Stimulated activated memory B cell treated with anti-CD40 and anti-IgM and Interleukin-4, amounts not matched to agents 10 μg/mL and 1 μg/mL and 100 μg/mL, for 72 hours (primary cell): Measurements from ENCODE around the gene CXCL12.

Source experiments
- ATAC-seq: fragments of 150-1000 bp; cut with Tn5 transposase; 2 replicates; pipeline ENCODE4 v1.10.0; 2021
- H3K27ac Mint-ChIP-seq: one replicate; pipeline ENCODE4 v1.8.0; 2022; ENCODE audit warnings: mild to moderate bottlenecking, mixed read lengths
- H3K27me3 Mint-ChIP-seq: one replicate; pipeline ENCODE4 v1.8.0; 2022; ENCODE audit warnings: mixed read lengths
- H3K36me3 Mint-ChIP-seq: one replicate; pipeline ENCODE4 v1.8.0; 2022; ENCODE audit warnings: mixed read lengths
- H3K4me1 Mint-ChIP-seq: one replicate; pipeline ENCODE4 v1.8.0; 2022; ENCODE audit warnings: mixed read lengths
- H3K4me3 Mint-ChIP-seq: one replicate; pipeline ENCODE4 v1.8.0; 2022; ENCODE audit warnings: mild to moderate bottlenecking, moderate library complexity, mixed read lengths
- H3K9me3 Mint-ChIP-seq: one replicate; pipeline ENCODE4 v1.8.0; 2022; ENCODE audit warnings: mixed read lengths

The CXCL12 gene

GRCh38 chr10:44364566-44364965 is 20.3 kb downstream of the CXCL12 start:
- Mint-ChIP-seq H3K27me3 (no peaks in the 10 kb centered on the region), H3K4me1 (no peaks in the 10 kb centered on the region), H3K27ac (no peak overlapping the region), H3K4me3 (no peak overlapping the region), H3K36me3 (no peaks in the 10 kb centered on the region), H3K9me3 (no peaks in the 10 kb centered on the region)
- ATAC-seq, result no peak

- Mint-ChIP-seq H3K9me3 (no peaks in the 10 kb centered on the region), H3K27ac (no peak overlapping the region), H3K4me1 (no peaks in the 10 kb centered on the region), H3K27me3 (no peaks in the 10 kb centered on the region), H3K36me3 (no peaks in the 10 kb centered on the region), H3K4me3 (no peak overlapping the region)
- no peak for ATAC-seq
Observed at GRCh38 chr10:44363716-44364115, 21.2 kb downstream of the CXCL12 start.

- Mint-ChIP-seq H3K4me3 (no peak overlapping the region), H3K9me3 (no peaks in the 10 kb centered on the region)
Observed at GRCh38 chr10:44362866-44363711, 21.8 kb downstream of the CXCL12 start.

GRCh38 chr10:44361109-44361508 is 23.8 kb downstream of the CXCL12 start:
- no peaks in the 10 kb centered on the region for H3K36me3 Mint-ChIP-seq
- H3K27me3 Mint-ChIP-seq, result peaks cover 8% of the 10 kb centered on the region
- no peaks in the 10 kb centered on the region for H3K4me1 Mint-ChIP-seq
- ATAC-seq, result no peak
- H3K4me3 Mint-ChIP-seq, result no peak overlapping the region
- no peak overlapping the region for H3K27ac Mint-ChIP-seq
- no peaks in the 10 kb centered on the region for H3K9me3 Mint-ChIP-seq

More at GRCh38 chr10:44362866-44363711, 21.8 kb downstream of the CXCL12 start:
- no peak for ATAC-seq
- Mint-ChIP-seq H3K36me3 (no peaks in the 10 kb centered on the region), H3K4me1 (no peaks in the 10 kb centered on the region), H3K27ac (no peak overlapping the region), H3K27me3 (peaks cover 4% of the 10 kb centered on the region)

DNA sequence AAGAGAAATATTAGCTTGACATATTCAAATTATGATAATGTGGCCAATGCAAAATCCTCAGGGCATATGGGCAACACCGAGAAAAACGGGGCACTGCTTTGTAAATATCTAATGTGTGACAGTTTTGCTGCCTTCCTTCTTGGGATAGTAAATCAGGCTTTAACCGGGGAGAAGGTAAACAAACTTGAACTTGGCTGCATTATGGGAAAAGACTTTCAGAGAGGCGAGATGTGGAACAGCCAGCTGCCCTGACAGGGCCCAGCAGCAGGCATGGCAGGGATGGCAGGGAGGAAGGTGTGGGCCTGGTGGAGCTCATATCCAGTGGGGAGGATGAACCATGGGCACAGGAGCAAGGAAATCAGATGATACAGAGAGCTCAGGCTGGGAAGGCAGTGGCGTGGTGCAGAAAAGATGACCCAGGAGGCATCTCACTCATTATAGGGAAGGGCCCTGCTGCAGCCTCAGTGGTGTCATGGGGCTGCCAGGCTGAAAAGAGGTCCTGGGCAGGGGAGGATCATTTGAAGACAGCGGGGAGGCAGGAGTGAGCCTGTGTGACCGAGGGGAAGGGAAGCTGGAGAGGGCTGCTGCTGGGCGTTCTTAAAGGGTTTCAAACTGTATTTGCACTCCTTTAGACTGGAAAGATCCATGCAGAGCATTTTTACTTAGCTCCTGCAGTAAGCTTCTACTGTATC is 26.7 kb downstream of the CXCL12 start:
- peaks cover 8% of the 10 kb centered on the region for H3K27me3 Mint-ChIP-seq
- H3K9me3 Mint-ChIP-seq, result no peaks in the 10 kb centered on the region
- no peak overlapping the region for H3K4me3 Mint-ChIP-seq
- H3K4me1 Mint-ChIP-seq, result no peaks in the 10 kb centered on the region
- H3K36me3 Mint-ChIP-seq, result no peaks in the 10 kb centered on the region
- no peak for ATAC-seq
- H3K27ac Mint-ChIP-seq, result no peak overlapping the region

DNA sequence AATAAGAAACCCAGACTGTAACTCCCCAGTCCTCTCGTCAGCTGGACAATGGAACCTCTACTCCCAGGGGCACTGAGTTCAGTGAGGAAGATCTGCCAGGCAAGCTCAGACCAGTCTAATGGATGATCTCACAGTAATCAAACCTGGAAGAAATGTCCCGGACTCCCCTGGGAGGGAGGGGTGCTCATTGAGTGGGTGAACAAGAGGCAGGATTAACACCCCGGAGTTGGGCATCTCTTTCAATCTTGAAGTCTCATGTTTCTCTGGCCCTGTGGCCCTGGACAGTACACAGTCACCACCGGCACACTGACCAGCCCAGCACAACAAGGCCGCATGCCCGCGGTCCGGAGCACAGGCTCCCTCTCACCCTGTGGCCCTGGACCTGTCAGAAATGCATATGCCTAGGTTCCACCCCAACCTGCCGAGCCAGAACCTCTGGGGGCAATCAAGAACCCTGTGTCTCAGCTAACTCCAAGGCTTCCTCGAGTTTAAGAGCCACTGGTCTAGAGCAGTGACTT is 27.8 kb downstream of the CXCL12 start:
- no peak for ATAC-seq
- no peaks in the 10 kb centered on the region for H3K4me1 Mint-ChIP-seq
- H3K9me3 Mint-ChIP-seq, result no peaks in the 10 kb centered on the region
- H3K27ac Mint-ChIP-seq, result no peak overlapping the region
- peaks cover 20% of the 10 kb centered on the region for H3K27me3 Mint-ChIP-seq
- no peak overlapping the region for H3K4me3 Mint-ChIP-seq
- H3K36me3 Mint-ChIP-seq, result no peaks in the 10 kb centered on the region

GRCh38 chr10:44356139-44357022 is 28.5 kb downstream of the CXCL12 start:
- Mint-ChIP-seq H3K9me3 (no peaks in the 10 kb centered on the region), H3K4me1 (no peaks in the 10 kb centered on the region), H3K36me3 (no peaks in the 10 kb centered on the region), H3K27me3 (peaks cover 23% of the 10 kb centered on the region), H3K4me3 (no peak overlapping the region), H3K27ac (no peak overlapping the region)
- no peak for ATAC-seq

DNA sequence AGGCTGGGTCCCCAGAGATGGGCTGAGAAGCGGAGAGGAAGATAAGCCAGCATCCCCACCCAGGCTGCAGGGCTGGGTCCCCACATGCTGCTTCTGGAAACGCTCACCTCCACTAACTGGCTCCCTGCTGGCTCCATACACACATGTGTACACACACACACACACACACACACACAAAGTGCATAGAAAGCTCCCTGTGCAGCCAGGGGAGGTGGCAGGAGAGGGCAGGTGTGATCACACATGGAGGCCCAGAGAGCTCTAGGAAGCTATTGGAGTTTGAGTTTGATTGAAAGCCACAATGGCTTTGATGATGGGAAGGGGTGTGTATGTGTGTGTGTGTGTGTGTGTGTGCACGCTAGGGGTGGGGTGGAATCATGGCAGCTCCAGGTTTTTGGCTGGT is 29.3 kb downstream of the CXCL12 start:
- H3K27ac Mint-ChIP-seq, result no peak overlapping the region
- peaks cover 23% of the 10 kb centered on the region for H3K27me3 Mint-ChIP-seq
- ATAC-seq, result no peak
- H3K4me1 Mint-ChIP-seq, result no peaks in the 10 kb centered on the region
- H3K36me3 Mint-ChIP-seq, result no peaks in the 10 kb centered on the region
- no peaks in the 10 kb centered on the region for H3K9me3 Mint-ChIP-seq
- no peak overlapping the region for H3K4me3 Mint-ChIP-seq

DNA sequence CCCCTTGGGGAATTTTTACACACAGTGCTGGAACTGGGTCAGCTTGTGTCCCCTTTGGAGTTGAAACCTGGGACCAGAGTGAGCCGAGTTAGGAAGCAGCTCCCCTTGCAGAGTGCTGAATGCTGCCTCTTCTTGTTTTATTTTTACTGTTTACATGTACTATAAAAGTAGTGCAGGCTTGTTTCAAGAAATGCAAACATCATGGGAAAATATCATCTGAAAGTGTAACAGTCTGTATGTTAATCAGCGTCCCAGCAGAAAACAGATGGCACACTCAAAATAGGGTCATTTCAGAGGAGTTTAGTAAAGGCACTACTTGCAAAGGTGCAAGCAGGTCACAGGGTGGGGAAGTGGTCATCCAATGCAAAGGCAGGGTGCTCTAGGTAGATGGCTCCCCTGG is 30.1 kb downstream of the CXCL12 start:
- Mint-ChIP-seq H3K9me3 (no peaks in the 10 kb centered on the region), H3K4me1 (no peaks in the 10 kb centered on the region), H3K27ac (no peak overlapping the region), H3K27me3 (peaks cover 23% of the 10 kb centered on the region), H3K36me3 (no peaks in the 10 kb centered on the region), H3K4me3 (no peak overlapping the region)
- ATAC-seq, result no peak

- no peaks in the 10 kb centered on the region for H3K36me3 Mint-ChIP-seq
- H3K27me3 Mint-ChIP-seq, result peaks cover 23% of the 10 kb centered on the region
- H3K27ac Mint-ChIP-seq, result no peak overlapping the region
- H3K9me3 Mint-ChIP-seq, result no peaks in the 10 kb centered on the region
- ATAC-seq, result no peak
- H3K4me1 Mint-ChIP-seq, result no peaks in the 10 kb centered on the region
- no peak overlapping the region for H3K4me3 Mint-ChIP-seq
Observed at GRCh38 chr10:44353721-44354120, 31.2 kb downstream of the CXCL12 start.

- H3K36me3 Mint-ChIP-seq, result no peaks in the 10 kb centered on the region
- no peaks in the 10 kb centered on the region for H3K4me1 Mint-ChIP-seq
- no peak overlapping the region for H3K4me3 Mint-ChIP-seq
- H3K27ac Mint-ChIP-seq, result no peak overlapping the region
- no peaks in the 10 kb centered on the region for H3K9me3 Mint-ChIP-seq
- no peak for ATAC-seq
- H3K27me3 Mint-ChIP-seq, result peaks cover 19% of the 10 kb centered on the region
Observed at GRCh38 chr10:44353128-44353390, 31.8 kb downstream of the CXCL12 start.

DNA sequence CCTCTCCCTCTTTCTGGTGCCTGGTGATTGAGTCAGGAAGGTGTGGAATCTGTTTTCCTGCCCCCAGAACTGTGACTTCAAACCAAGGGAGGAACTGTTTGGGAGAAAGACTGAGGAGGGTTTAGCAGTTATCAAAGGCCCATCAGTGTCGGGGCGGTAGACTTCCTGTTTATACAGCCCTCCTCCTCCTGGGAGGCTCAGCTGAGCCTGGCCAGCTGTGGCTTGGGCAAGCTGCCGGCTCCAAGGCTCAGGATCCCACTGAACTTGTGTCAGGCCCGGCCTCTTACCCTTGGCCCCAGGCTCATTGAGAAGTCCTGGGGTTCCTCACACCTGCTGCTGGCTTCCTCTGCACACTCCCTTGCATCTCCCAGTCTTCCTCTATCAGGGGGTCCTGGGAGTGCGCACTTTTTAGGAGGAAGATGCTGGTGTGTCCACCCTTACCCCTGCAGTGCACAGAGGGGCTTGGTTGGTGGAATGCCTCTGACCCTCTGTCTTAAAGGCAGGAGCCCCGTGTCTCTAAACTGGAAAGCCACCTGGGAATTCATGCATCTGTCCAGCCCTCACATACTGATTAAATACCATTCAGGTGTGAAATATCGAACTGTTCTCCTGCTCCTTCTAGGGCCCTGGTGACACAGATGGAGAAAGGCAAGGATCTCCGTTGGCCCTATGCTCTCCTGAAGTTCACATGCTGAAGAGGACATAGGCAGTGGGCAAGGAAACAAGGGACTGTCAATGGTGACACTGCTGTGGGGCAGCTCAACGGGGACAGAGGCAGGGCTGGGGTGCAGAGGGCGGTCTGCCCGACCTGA is 32.4 kb downstream of the CXCL12 start:
- ATAC-seq, result no peak
- H3K9me3 Mint-ChIP-seq, result no peaks in the 10 kb centered on the region
- H3K4me3 Mint-ChIP-seq, result no peak overlapping the region
- peaks cover 16% of the 10 kb centered on the region for H3K27me3 Mint-ChIP-seq
- no peak overlapping the region for H3K27ac Mint-ChIP-seq
- no peaks in the 10 kb centered on the region for H3K36me3 Mint-ChIP-seq
- no peaks in the 10 kb centered on the region for H3K4me1 Mint-ChIP-seq

- H3K36me3 Mint-ChIP-seq, result no peaks in the 10 kb centered on the region
- no peak overlapping the region for H3K27ac Mint-ChIP-seq
- H3K9me3 Mint-ChIP-seq, result no peaks in the 10 kb centered on the region
- no peak overlapping the region for H3K4me3 Mint-ChIP-seq
- no peaks in the 10 kb centered on the region for H3K4me1 Mint-ChIP-seq
- peaks cover 16% of the 10 kb centered on the region for H3K27me3 Mint-ChIP-seq
- no peak for ATAC-seq
Observed at GRCh38 chr10:44348496-44348895, 36.4 kb downstream of the CXCL12 start.

- Mint-ChIP-seq H3K4me1 (no peaks in the 10 kb centered on the region), H3K27me3 (peaks cover 11% of the 10 kb centered on the region), H3K36me3 (no peaks in the 10 kb centered on the region), H3K9me3 (no peaks in the 10 kb centered on the region), H3K27ac (no peak overlapping the region), H3K4me3 (no peak overlapping the region)
- no peak for ATAC-seq
Observed at GRCh38 chr10:44347609-44348400, 37.1 kb downstream of the CXCL12 start.
